Testis (tissue), 2 donors: ENCODE measurements around the gene CPNE4.

Experiments used
- CTCF ChIP-seq, 3 experiments: fragments of 450-650 bp in 2 of 3; fragments of 200-600 bp in 1 of 3; sonication (generic) in 1 of 3; IDR thresholded peaks; one replicate each; pipeline ENCODE4 v1.5.1; 2016 to 2019; ENCODE audit warnings: antibody characterized with exemption in 3 of 3, mild to moderate bottlenecking in 2 of 3, moderate library complexity in 1 of 3
- POLR2A ChIP-seq: fragments of 450-650 bp; IDR thresholded peaks from one replicate; pipeline ENCODE4 v1.6.1; 2017; ENCODE audit warnings: antibody characterized with exemption, mild to moderate bottlenecking, moderate library complexity

- no peak for TF ChIP-seq CTCF (IDR thresholded peaks at IDR 0.05)
- TF ChIP-seq POLR2A, result no peak
These were observed 71.8 kb downstream of the CPNE4 start for GRCh38 chr3:131962982-131963381.
